ENCODE results near the gene UNC119.

GRCh38 chr17:28574526-28574925 lies 22.1 kb upstream of the UNC119 start:
- TF ChIP-seq GLIS3 (CRISPR knock-in tag; IDR thresholded peaks at IDR 0.05): no peak
- no peak for TF ChIP-seq OSR1 (CRISPR knock-in tag; IDR thresholded peaks at IDR 0.05)

Data from SK-N-SH treated with all-trans-retinoic acid at 6 μM for 48 hours (cell line).